Glutamatergic neuron (in vitro differentiated cells): Measurements from ENCODE around the gene PDZD4. TPM values are rescaled to one million over a fixed set of nuclear protein-coding genes. Genes with fewer than 3 reads are reported as not detected.

Source experiments
- DNase-seq: peaks from one replicate; pipeline ENCODE4 v3.0.0; 2022
- H3K27ac Mint-ChIP-seq: one replicate; pipeline ENCODE4 v1.8.0; 2020; ENCODE audit warnings: mild to moderate bottlenecking, mixed read lengths, inconsistent platforms; ENCODE audit not compliant: unreplicated experiment
- H3K27me3 Mint-ChIP-seq: one replicate; pipeline ENCODE4 v1.8.0; 2020; ENCODE audit warnings: mild to moderate bottlenecking, moderate library complexity, mixed read lengths, inconsistent platforms; ENCODE audit not compliant: unreplicated experiment
- H3K36me3 Mint-ChIP-seq: one replicate; pipeline ENCODE4 v1.8.0; 2020; ENCODE audit warnings: mild to moderate bottlenecking, mixed read lengths, inconsistent platforms; ENCODE audit not compliant: unreplicated experiment
- H3K4me1 Mint-ChIP-seq: one replicate; pipeline ENCODE4 v1.8.0; 2020; ENCODE audit warnings: mild to moderate bottlenecking, low read depth, mixed read lengths, inconsistent platforms; ENCODE audit not compliant: unreplicated experiment
- H3K4me3 Mint-ChIP-seq: one replicate; pipeline ENCODE4 v1.8.0; 2020; ENCODE audit warnings: mild to moderate bottlenecking, mixed read lengths, inconsistent platforms; ENCODE audit not compliant: unreplicated experiment
- H3K9me3 Mint-ChIP-seq: one replicate; pipeline ENCODE4 v1.8.0; 2020; ENCODE audit warnings: mild to moderate bottlenecking, moderate library complexity, mixed read lengths, inconsistent platforms; ENCODE audit not compliant: unreplicated experiment
- CTCF ChIP-seq: fragments of 200-600 bp; sonication (generic); IDR thresholded peaks from one replicate; pipeline ENCODE4 v1.5.0; 2021; ENCODE audit not compliant: partially characterized antibody, unreplicated experiment
- total RNA-seq: library from RNA; stranded (reverse); fragmentation: NEBNext Ultra II Directional; extraction: Animal tissue kit (Norgen Biotek cat#: 25700); gene quantifications from one replicate; pipeline ENCODE4 v1.2.1, GENCODE V29; 2021; ENCODE audit not compliant: unreplicated experiment

The PDZD4 gene
- total RNA-seq, 1 donor from 2014 or later = 41.8 TPM

- peaks cover 9% of the 10 kb centered on the region for H3K4me1 Mint-ChIP-seq
- H3K27ac Mint-ChIP-seq = no peak overlapping the region
- no peak for DNase-seq
- no peaks in the 10 kb centered on the region for H3K36me3 Mint-ChIP-seq
- no peak for TF ChIP-seq CTCF
- H3K27me3 Mint-ChIP-seq = peaks cover 13% of the 10 kb centered on the region
- H3K4me3 Mint-ChIP-seq = no peak overlapping the region
- peaks cover 4% of the 10 kb centered on the region for H3K9me3 Mint-ChIP-seq
These were observed 37.3 kb upstream of the PDZD4 start for GRCh38 chrX:153867671-153868070.

- H3K4me3 Mint-ChIP-seq = no peak overlapping the region
- H3K4me1 Mint-ChIP-seq = peaks cover 4% of the 10 kb centered on the region
- peaks cover 4% of the 10 kb centered on the region for H3K9me3 Mint-ChIP-seq
- DNase-seq = no peak
- peaks cover 8% of the 10 kb centered on the region for H3K27me3 Mint-ChIP-seq
- H3K27ac Mint-ChIP-seq = no peak overlapping the region
- no peak for TF ChIP-seq CTCF
- no peaks in the 10 kb centered on the region for H3K36me3 Mint-ChIP-seq
These were observed 36.8 kb upstream of the PDZD4 start for GRCh38 chrX:153867139-153867538.

- Mint-ChIP-seq H3K4me1 (peaks cover 3% of the 10 kb centered on the region), H3K9me3 (peaks cover 4% of the 10 kb centered on the region), H3K27ac (no peak overlapping the region), H3K4me3 (no peak overlapping the region), H3K36me3 (no peaks in the 10 kb centered on the region), H3K27me3 (peaks cover 7% of the 10 kb centered on the region)
- TF ChIP-seq CTCF = no peak
- no peak for DNase-seq
These were observed 36.1 kb upstream of the PDZD4 start for GRCh38 chrX:153866302-153867019.

- no peak for TF ChIP-seq CTCF
- peaks cover 2% of the 10 kb centered on the region for H3K4me1 Mint-ChIP-seq
- peaks cover 7% of the 10 kb centered on the region for H3K27me3 Mint-ChIP-seq
- no peak overlapping the region for H3K4me3 Mint-ChIP-seq
- H3K9me3 Mint-ChIP-seq = peaks cover 5% of the 10 kb centered on the region
- no peak for DNase-seq
- H3K36me3 Mint-ChIP-seq = no peaks in the 10 kb centered on the region
- H3K27ac Mint-ChIP-seq = no peak overlapping the region
These were observed 35.3 kb upstream of the PDZD4 start for GRCh38 chrX:153865685-153866084.

- no peaks in the 10 kb centered on the region for H3K4me1 Mint-ChIP-seq
- no peak overlapping the region for H3K4me3 Mint-ChIP-seq
These were observed 34.9 kb upstream of the PDZD4 start for GRCh38 chrX:153865321-153865580.

More at GRCh38 chrX:153865321-153865580, 34.9 kb upstream of the PDZD4 start:
- TF ChIP-seq CTCF = no peak
- Mint-ChIP-seq H3K9me3 (peaks cover 6% of the 10 kb centered on the region), H3K27ac (no peak overlapping the region), H3K27me3 (peaks cover 5% of the 10 kb centered on the region), H3K36me3 (no peaks in the 10 kb centered on the region)
- no peak for DNase-seq
